IMR-90 (cell line): ENCODE results near the gene ZNF471.

ENCODE experiments used
- CEBPB ChIP-seq: IDR thresholded peaks from 2 replicates; pipeline ENCODE4 v1.6.1; 2012; ENCODE audit warnings: low read depth, low read length, improper control_type of control experiment
- CTCF ChIP-seq: conservative IDR thresholded peaks from 2 replicates; pipeline ENCODE4 v1.5.1; 2012; ENCODE audit warnings: mild to moderate bottlenecking, low read depth, low read length, improper control_type of control experiment
- FOS ChIP-seq: fragments of 150-350 bp; IDR thresholded peaks from 2 replicates; pipeline ENCODE4 v1.6.1; 2016; ENCODE audit warnings: low read depth, low read length
- MAFK ChIP-seq: IDR thresholded peaks from 2 replicates; pipeline ENCODE4 v1.6.1; 2012; ENCODE audit warnings: low read depth, low read length, improper control_type of control experiment
- MXI1 ChIP-seq: IDR thresholded peaks from 2 replicates; pipeline ENCODE4 v1.6.1; 2012; ENCODE audit warnings: low read depth, mild to moderate bottlenecking, low read length, moderate library complexity, borderline replicate concordance
- POLR2A ChIP-seq: IDR thresholded peaks from 2 replicates; pipeline ENCODE4 v1.6.1; 2012; ENCODE audit warnings: mild to moderate bottlenecking, low read depth, low read length
- RAD21 ChIP-seq: IDR thresholded peaks from 2 replicates; pipeline ENCODE4 v1.6.1; 2012; ENCODE audit warnings: low read length, improper control_type of control experiment
- SMC3 ChIP-seq: fragments of 150-350 bp; IDR thresholded peaks from 2 replicates; pipeline ENCODE4 v1.6.1; 2016; ENCODE audit warnings: low read depth, mild to moderate bottlenecking, antibody characterized with exemption, low read length, moderate library complexity
- USF2 ChIP-seq: fragments of 150-350 bp; IDR thresholded peaks from 2 replicates; pipeline ENCODE4 v1.6.1; 2017; ENCODE audit warnings: mild to moderate bottlenecking, antibody characterized with exemption, low read length, low read depth

GRCh38 chr19:56554272-56554869 lies 46.7 kb downstream of the ZNF471 start:
- no peak for TF ChIP-seq FOS
- TF ChIP-seq CTCF = no peak
- TF ChIP-seq POLR2A = no peak
- no peak for TF ChIP-seq MAFK
- TF ChIP-seq USF2 = no peak
- TF ChIP-seq SMC3 = no peak
- TF ChIP-seq MXI1 = no peak
- TF ChIP-seq RAD21 = no peak
- TF ChIP-seq CEBPB = no peak
